Measurements from ENCODE around the gene CYP21A2. TPM values are rescaled to one million over a fixed set of nuclear protein-coding genes. Genes with fewer than 3 reads are reported as not detected.
A peak's percentile ranks its signal among the peaks of the same experiment; 100 is the strongest.
"Not testable (repeated sequence)": the region's sequence is repeated elsewhere in the genome, so short reads cannot be mapped to it uniquely, and the experiment has no call there.

The CYP21A2 gene
- 6.1 TPM for total RNA-seq

DNA sequence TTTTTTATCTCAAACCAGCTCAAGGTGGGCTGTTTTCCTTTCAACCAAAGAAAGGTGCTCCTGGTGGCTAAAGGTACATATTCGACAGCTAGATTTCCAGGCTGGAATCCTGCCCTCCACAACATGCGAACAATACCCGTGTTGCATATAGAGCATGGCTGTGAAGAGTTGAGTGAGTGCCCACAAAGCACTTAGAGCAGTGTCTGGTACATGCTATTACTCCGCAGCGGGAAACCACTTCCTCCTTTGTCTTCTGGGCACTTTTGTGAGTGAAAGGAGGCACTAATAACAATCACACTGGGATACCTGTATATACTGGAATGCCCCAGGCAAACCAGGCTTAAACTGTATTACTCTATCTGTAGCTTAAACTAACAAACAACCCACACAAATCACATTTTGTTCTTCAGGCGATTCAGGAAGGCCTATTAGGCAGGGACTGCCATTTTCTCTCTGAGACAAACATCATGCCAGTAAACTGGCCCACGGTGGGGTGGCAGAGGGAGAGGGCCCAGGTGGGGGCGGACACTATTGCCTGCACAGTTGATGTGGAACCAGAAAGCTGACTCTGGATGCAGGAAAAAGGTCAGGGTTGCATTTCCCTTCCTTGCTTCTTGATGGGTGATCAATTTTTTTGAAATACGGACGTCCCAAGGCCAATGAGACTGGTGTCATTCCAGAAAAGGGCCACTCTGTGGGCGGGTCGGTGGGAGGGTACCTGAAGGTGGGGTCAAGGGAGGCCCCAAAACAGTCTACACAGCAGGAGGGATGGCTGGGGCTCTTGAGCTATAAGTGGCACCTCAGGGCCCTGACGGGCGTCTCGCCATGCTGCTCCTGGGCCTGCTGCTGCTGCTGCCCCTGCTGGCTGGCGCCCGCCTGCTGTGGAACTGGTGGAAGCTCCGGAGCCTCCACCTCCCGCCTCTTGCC lies at the start of gene CYP21A2:
Gene CYP21A2 (plus strand): TSS at position 818 of the 927 bp plus-strand sequence. CDS start 8 bp downstream, at position 826.
- DNase-seq (ENCODE audit: low spot score); intact Hi-C loops (cut with DNase I); ATAC-seq: not testable (repeated sequence)

DNA sequence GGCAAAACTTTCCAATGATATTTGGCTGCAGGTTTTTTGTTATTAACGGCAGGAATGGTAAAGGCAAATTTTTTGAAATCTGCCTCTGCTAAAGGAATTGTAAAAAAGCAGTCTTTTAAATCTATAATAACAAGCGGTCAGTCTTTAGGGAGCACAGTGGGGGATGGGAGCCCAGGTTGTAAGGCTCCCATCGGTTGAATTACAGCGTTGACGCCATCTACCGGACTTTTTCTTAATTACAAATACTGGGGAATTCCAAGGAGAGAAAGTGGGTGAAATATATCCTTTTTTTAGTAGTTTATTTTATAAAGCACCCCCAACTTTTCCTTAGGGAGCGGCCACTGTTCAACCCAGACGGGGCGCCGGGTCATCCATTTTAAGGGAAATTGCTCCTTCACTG lies 48.9 kb upstream of the CYP21A2 start:
- DNase-seq (ENCODE audit: low spot score); intact Hi-C loops (cut with DNase I); ATAC-seq: not testable (repeated sequence)

DNA sequence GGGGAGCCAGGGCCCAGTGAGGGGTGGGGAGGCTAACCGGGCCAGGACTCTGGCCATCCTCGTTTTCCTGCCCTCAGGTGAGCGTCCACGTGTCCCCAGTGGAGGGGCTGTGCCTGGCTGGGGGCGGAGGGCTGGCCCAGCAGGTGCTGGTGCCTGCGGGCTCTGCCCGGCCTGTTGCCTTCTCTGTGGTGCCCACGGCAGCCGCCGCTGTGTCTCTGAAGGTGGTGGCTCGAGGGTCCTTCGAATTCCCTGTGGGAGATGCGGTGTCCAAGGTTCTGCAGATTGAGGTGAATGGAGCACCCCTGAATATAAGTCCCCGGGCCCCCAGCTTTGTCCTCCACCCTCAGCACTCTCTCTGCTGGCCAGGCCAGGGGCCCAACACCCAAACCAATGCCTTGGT lies 43.8 kb upstream of the CYP21A2 start:
- DNase-seq (ENCODE audit: low spot score); intact Hi-C loops (cut with DNase I): not testable (repeated sequence)

DNA sequence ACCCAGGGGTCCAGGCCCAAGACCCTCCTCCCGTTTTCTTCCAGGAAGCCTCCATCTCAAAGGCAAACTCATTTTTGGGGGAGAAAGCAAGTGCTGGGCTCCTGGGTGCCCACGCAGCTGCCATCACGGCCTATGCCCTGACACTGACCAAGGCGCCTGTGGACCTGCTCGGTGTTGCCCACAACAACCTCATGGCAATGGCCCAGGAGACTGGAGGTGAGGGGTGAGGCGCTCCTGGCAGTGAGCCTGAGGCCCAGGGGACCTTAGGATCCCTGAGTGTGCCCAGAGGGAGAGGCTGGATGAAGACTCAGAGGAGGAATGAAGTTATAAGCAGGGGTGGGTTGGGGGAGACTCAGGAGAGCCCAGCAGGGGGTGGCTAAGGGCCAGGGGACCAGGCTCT lies 41.8 kb upstream of the CYP21A2 start:
- intact Hi-C loops (cut with DNase I), result not testable (repeated sequence)
- DNase-seq (ENCODE audit: low spot score), result peak; percentile 61

More for the DNA sequence above, 43.8 kb upstream of the CYP21A2 start:
- ATAC-seq, result not testable (repeated sequence)

DNA sequence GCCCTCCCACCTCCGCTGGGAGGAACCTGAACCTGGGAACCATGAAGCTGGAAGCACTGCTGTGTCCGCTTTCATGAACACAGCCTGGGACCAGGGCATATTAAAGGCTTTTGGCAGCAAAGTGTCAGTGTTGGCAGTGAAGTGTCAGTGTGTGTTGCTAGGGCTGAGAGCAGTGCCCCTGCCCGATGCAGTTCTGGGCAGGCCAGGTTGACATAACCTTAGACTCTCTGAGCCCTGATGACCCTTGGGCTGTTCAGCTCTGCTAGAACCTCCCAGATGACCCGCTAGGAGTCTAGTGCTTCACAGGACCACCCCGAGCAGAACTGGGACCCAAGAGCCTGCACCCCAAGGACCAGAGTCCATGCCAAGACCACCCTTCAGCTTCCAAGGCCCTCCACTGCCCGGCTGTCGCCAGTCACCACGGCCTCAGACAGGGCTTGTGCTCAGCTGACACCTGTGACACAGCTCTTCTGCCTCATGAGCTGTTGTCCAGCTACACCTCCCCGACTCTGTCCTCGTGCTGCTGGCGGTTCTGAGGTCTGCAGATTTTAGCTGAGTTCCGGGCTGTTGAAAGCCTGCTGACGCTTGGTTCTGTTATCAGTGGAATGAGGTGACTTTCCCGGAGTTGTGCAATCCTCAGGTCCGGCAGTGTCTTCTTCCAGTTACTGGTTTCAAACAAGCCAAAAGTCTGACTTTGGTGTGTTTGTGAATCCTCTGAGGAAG lies 35.5 kb upstream of the CYP21A2 start:
- intact Hi-C loops (cut with DNase I); DNase-seq (ENCODE audit: low spot score): not testable (repeated sequence)
- ATAC-seq, result peak; percentile 46

More for the DNA sequence above, 41.8 kb upstream of the CYP21A2 start:
- not testable (repeated sequence) for ATAC-seq

DNA sequence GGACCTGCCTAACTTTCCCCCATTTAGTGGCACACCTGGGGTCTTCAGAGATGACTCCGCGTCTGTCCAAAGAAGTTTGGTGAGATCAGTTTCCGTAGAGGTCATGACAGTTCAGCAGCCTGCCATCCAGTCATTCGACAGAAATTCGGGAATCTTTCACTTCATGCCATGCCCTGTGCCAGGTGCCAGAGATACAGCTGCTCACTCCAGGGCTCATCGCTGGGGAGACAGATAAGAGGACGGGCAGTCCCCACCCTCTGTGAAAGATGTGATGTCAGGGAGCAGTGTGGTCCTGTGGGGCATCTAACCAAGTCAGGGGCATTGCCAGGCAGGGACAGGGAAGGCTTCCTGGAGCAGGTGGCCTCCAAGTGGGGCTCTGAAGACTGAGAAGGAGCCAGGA lies 34.9 kb upstream of the CYP21A2 start:
- ATAC-seq; intact Hi-C loops (cut with DNase I): not testable (repeated sequence)

DNA sequence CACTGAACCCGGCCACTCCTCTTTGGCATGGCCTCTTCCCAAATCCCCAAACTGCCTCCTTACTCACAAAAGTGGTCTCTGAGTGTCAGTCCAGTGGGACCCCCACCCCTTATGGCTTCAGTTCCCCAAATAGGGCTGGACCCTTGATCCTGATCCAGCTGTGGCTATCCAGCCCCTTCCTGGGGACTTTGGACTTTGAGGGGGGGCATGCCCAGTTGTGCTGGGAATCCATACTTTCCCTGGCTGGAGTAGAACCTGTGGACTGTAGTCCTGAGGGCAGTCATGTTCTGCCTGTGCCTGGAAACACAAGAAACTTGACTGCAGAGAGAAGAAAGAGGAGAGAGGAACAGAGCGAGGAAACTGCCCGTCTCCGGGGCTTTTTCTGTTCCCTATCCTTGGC lies 33.8 kb upstream of the CYP21A2 start:
- intact Hi-C loops (cut with DNase I); DNase-seq (ENCODE audit: low spot score); ATAC-seq: not testable (repeated sequence)

More for the DNA sequence above, 34.9 kb upstream of the CYP21A2 start:
- DNase-seq (ENCODE audit: low spot score), result not testable (repeated sequence)

DNA sequence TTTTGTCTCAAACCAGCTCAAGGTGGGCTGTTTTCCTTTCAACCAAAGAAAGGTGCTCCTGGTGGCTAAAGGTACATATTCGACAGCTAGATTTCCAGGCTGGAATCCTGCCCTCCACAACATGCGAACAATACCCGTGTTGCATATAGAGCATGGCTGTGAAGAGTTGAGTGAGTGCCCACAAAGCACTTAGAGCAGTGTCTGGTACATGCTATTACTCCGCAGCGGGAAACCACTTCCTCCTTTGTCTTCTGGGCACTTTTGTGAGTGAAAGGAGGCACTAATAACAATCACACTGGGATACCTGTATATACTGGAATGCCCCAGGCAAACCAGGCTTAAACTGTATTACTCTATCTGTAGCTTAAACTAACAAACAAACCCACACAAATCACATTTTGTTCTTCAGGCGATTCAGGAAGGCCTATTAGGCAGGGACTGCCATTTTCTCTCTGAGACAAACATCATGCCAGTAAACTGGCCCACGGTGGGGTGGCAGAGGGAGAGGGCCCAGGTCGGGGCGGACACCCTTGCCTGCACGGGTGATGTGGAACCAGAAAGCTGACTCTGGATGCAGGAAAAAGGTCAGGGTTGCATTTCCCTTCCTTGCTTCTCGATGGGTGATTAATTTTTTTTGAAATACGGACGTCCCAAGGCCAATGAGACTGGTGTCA lies 33.2 kb upstream of the CYP21A2 start:
- ATAC-seq; intact Hi-C loops (cut with DNase I): not testable (repeated sequence)
- DNase-seq (ENCODE audit: low spot score), result peak; percentile 33

DNA sequence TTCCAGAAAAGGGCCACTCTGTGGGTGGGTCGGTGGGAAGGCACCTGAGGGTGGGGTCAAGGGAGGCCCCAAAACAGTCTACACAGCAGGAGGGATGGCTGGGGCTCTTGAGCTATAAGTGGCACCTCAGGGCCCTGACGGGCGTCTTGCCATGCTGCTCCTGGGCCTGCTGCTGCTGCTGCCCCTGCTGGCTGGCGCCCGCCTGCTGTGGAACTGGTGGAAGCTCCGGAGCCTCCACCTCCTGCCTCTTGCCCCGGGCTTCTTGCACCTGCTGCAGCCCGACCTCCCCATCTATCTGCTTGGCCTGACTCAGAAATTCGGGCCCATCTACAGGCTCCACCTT lies 32.7 kb upstream of the CYP21A2 start:
- ATAC-seq, result not testable (repeated sequence)
- DNase-seq (ENCODE audit: low spot score), result peak; percentile 44

DNA sequence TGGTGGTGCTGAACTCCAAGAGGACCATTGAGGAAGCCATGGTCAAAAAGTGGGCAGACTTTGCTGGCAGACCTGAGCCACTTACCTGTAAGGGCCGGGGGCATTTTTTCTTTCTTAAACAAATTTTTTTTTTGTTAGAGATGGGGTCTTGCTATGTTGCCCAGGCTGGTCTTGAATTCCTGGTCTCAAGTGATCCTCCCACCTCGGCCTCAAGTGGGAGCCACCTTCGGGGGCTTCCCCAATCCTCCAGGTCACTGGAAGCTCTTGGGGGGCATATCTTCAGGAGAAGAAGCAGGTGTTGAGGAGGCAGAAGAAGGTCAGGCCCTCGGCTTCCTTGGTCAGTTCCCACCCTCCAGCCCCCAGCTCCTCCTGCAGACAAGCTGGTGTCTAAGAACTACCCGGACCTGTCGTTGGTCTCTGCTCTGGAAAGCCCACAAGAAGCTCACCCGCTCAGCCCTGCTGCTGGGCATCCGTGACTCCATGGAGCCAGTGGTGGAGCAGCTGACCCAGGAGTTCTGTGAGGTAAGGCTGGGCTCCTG lies 32.2 kb upstream of the CYP21A2 start:
- DNase-seq (ENCODE audit: low spot score), result peak; percentile 43
- not testable (repeated sequence) for ATAC-seq

More for the DNA sequence above, 32.7 kb upstream of the CYP21A2 start:
- intact Hi-C loops (cut with DNase I), result not testable (repeated sequence)

DNA sequence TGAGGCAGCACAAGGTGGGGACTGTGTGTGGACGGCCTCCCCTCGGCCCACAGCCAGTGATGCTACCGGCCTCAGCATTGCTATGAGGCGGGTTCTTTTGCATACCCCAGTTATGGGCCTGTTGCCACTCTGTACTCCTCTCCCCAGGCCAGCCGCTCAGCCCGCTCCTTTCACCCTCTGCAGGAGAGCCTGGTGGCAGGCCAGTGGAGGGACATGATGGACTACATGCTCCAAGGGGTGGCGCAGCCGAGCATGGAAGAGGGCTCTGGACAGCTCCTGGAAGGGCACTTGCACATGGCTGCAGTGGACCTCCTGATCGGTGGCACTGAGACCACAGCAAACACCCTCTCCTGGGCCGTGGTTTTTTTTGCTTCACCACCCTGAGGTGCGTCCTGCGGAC lies 31.1 kb upstream of the CYP21A2 start:
- intact Hi-C loops (cut with DNase I); ATAC-seq: not testable (repeated sequence)
- peak; percentile 36 for DNase-seq (ENCODE audit: low spot score)

More for the DNA sequence above, 32.2 kb upstream of the CYP21A2 start:
- intact Hi-C loops (cut with DNase I), result not testable (repeated sequence)

DNA sequence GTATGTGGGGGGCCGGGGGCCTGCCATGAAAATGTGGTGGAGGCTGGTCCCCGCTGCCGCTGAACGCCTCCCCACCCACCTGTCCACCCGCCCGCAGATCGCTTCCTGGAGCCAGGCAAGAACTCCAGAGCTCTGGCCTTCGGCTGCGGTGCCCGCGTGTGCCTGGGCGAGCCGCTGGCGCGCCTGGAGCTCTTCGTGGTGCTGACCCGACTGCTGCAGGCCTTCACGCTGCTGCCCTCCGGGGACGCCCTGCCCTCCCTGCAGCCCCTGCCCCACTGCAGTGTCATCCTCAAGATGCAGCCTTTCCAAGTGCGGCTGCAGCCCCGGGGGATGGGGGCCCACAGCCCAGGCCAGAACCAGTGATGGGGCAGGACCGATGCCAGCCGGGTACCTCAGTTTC lies 30.2 kb upstream of the CYP21A2 start:
- DNase-seq (ENCODE audit: low spot score); intact Hi-C loops (cut with DNase I): not testable (repeated sequence)

DNA sequence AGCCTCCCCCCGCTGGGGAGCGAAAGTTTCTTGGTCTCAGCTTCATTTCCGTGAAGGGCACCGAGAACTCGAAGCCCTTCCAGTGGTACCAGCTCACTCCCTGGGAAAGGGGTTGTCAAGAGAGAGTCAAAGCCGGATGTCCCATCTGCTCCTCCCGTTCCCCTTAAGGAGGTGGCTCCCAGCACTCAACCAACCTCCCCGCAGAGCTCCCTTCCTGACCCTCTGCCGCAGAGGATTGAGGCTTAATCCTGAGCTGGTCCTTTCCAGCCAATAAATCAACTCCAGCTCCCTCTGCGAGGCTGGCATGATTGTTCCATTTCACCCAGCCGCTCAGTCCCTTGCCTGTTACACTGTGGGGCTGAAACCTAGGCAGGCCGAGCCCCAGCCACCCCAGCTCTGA lies 29.6 kb upstream of the CYP21A2 start:
- peak; percentile 35 for DNase-seq (ENCODE audit: low spot score)
- intact Hi-C loops (cut with DNase I); ATAC-seq: not testable (repeated sequence)

More for the DNA sequence above, 30.2 kb upstream of the CYP21A2 start:
- not testable (repeated sequence) for ATAC-seq

DNA sequence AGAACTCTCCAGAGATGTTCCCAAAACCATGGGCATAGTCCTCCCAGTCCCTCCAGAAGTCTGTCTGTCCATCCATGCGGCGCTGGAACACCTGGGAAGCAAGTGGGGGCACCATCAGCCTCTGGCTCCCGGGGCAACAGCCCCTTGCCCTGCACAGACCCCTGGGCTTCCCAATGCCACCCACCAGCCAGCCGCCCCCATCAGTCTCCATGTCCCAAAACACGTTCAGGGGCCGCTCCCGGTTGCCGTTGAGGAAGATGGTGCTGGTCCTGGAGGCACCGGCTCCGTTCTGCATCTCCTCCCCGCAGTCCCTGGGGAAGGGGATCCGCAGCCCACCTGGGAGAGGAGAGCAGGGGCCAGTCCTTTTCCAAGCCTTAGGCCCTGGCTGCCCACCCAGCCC lies 28.7 kb upstream of the CYP21A2 start:
- DNase-seq (ENCODE audit: low spot score); ATAC-seq; intact Hi-C loops (cut with DNase I): not testable (repeated sequence)

DNA sequence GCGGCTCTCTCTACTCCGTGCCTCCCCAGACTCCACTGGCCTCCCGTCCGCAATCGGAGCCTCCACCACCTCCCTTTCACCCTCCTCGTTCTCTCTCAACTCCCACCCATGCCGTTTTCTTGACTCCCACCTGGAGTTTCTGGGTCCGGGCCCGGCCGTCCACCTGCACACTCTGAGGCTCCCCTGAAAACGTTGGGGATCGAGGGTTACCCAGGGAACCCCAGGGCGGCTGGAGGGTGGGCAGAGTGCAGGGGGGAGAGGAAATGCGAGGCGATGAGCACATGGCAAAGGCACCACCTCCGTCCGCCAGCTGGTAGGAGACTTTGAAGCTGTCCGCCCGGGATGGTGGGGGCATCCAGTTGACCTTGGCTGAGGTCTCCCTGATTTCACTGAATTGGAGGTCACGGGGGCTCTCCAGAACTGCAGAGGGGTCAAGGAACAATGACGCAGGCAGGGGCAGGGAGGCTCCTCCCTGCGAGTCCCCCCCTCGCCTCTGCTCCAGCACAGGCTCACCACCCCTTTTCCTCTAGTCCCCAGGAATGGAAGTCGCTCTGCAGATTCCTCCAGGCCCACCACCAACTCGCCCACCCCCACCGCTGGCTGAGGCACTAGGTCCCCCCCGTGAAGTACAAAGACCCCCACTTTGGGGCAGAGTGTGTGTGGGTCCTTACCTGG lies 27.2 kb upstream of the CYP21A2 start:
- DNase-seq (ENCODE audit: low spot score), result peak; percentile 52
- ATAC-seq; intact Hi-C loops (cut with DNase I): not testable (repeated sequence)

DNA sequence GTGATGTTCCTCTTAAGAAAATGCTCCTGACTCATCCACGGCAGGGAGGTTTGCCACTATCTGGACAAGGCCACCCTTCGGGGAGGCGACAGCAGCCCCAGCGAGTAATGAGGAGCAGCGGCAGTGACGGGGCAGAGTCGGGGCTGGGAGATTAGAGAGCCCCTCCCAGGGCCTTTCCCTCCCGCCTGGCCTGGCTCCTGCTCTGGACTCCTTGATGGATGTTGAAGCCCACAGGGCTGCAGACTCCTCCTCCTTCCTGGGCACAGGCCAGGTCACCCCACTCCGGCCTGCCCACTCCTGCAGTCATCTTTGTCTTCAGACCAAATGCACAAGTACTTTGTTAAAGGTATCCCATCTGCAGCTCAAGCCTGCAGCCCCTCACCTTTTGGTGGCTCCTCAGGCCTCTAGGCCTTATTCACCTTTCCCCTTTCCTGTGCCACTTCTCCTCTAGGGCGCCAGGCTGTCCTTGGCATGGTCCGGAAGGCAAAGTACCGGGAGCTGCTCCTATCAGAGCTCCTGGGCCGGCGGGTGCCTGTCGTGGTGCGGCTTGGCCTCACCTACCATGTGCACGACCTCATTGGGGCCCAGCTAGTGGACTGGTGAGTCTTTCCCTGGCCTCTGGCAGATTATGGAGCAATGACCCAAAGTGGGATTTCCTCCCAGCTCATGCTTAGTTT lies 25.1 kb upstream of the CYP21A2 start:
- DNase-seq (ENCODE audit: low spot score) (peak; percentile 66), ATAC-seq (peak; percentile 24)
- intact Hi-C loops (cut with DNase I), result not testable (repeated sequence)

DNA sequence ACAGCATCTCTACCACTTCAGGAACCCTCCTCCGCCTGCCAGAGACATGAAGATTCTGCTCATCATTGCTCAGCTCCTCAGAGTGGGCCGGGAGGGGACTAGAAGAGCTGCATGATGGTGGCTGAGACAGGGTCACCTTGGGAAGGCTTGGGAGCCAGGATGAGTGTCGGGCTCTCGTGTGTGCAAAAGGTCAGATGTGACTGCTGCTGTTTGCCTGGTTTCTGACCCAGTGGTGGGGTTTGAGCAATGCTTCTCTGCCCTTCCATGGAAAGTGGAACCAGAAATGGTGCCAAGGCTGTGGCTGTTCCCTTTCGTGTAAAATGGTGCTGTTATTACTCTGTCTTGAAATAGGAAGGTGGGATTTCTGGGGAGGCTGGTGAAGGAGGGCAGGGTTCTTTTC lies 24.5 kb upstream of the CYP21A2 start:
- DNase-seq (ENCODE audit: low spot score); ATAC-seq; intact Hi-C loops (cut with DNase I): not testable (repeated sequence)
